Measurements from ENCODE around the gene HOXA1. TPM values are rescaled to one million over a fixed set of nuclear protein-coding genes. Genes with fewer than 3 reads are reported as not detected.

Gene HOXA1
- total RNA-seq, 1 donor from 2014 or later, result 3.5 TPM

GRCh38 chr7:27093184-27093895, 2.5 kb downstream of the HOXA1 start:
- no peak overlapping the region for H3K4me3 Mint-ChIP-seq (ENCODE audit: unreplicated experiment)
- H3K4me1 Mint-ChIP-seq (ENCODE audit: unreplicated experiment), result peaks cover 46% of the 10 kb centered on the region
- no peak overlapping the region for H3K27ac Mint-ChIP-seq (ENCODE audit: unreplicated experiment)
- H3K27me3 Mint-ChIP-seq (ENCODE audit: unreplicated experiment), result peaks cover 36% of the 10 kb centered on the region
- DNase-seq (ENCODE audit: low spot score), result no peak
- no peaks in the 10 kb centered on the region for H3K36me3 Mint-ChIP-seq (ENCODE audit: low read depth, unreplicated experiment)
- TF ChIP-seq, protein P1, sequence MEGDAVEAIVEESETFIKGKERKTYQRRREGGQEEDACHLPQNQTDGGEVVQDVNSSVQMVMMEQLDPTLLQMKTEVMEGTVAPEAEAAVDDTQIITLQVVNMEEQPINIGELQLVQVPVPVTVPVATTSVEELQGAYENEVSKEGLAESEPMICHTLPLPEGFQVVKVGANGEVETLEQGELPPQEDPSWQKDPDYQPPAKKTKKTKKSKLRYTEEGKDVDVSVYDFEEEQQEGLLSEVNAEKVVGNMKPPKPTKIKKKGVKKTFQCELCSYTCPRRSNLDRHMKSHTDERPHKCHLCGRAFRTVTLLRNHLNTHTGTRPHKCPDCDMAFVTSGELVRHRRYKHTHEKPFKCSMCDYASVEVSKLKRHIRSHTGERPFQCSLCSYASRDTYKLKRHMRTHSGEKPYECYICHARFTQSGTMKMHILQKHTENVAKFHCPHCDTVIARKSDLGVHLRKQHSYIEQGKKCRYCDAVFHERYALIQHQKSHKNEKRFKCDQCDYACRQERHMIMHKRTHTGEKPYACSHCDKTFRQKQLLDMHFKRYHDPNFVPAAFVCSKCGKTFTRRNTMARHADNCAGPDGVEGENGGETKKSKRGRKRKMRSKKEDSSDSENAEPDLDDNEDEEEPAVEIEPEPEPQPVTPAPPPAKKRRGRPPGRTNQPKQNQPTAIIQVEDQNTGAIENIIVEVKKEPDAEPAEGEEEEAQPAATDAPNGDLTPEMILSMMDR (IDR thresholded peaks at IDR 0.05; ENCODE audit: unreplicated experiment), result no peak
- no peaks in the 10 kb centered on the region for H3K9me3 Mint-ChIP-seq (ENCODE audit: unreplicated experiment)

DNA sequence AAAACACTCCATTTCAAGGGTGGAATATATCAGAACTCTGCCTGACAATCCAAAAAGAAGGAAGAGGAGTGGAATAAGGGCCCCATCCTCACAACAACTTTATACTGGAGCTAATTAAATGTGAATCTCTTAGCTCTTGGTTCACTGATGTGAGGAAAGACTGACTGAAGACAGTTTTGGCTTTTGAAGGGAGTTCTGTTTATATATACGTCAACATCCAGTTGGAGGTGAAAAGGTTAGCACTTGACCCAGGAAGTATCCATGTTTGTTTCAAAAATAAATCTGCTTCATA, 3.0 kb downstream of the HOXA1 start:
- TF ChIP-seq, protein P1 (IDR thresholded peaks at IDR 0.05; ENCODE audit: unreplicated experiment), result no peak
- Mint-ChIP-seq H3K4me1 (ENCODE audit: unreplicated experiment) (peaks cover 46% of the 10 kb centered on the region), H3K9me3 (ENCODE audit: unreplicated experiment) (no peaks in the 10 kb centered on the region), H3K36me3 (ENCODE audit: low read depth, unreplicated experiment) (no peaks in the 10 kb centered on the region), H3K27me3 (ENCODE audit: unreplicated experiment) (peaks cover 38% of the 10 kb centered on the region), H3K4me3 (ENCODE audit: unreplicated experiment) (no peak overlapping the region), H3K27ac (ENCODE audit: unreplicated experiment) (no peak overlapping the region)
- no peak for DNase-seq (ENCODE audit: low spot score)

GRCh38 chr7:27091941-27092818, 3.6 kb downstream of the HOXA1 start:
- Mint-ChIP-seq H3K4me1 (ENCODE audit: unreplicated experiment) (peaks cover 47% of the 10 kb centered on the region), H3K36me3 (ENCODE audit: low read depth, unreplicated experiment) (no peaks in the 10 kb centered on the region), H3K9me3 (ENCODE audit: unreplicated experiment) (no peaks in the 10 kb centered on the region), H3K4me3 (ENCODE audit: unreplicated experiment) (no peak overlapping the region), H3K27ac (ENCODE audit: unreplicated experiment) (no peak overlapping the region), H3K27me3 (ENCODE audit: unreplicated experiment) (peaks cover 34% of the 10 kb centered on the region)
- DNase-seq (ENCODE audit: low spot score), result no peak
- TF ChIP-seq, protein P1 (IDR thresholded peaks at IDR 0.05; ENCODE audit: unreplicated experiment), result no peak

DNA sequence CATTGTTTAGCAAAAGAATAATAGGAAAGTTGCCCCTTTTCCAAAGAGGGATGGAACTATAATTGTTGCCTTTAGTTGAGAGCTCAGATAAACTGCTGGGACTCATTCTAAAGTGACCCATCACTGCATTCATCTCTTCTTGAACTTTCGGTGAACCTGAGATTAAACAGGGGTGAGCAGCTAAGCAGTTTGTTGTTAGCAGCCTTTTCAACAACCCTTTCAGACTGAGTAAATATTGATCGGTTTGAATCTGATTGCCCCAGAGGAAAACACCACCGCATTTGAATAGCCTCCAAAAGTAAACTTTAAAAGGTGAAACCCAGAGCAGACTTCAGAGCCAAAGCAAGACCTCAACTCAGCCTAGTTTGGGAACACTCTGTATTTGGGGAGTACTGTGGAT, 4.7 kb downstream of the HOXA1 start:
- no peaks in the 10 kb centered on the region for H3K36me3 Mint-ChIP-seq (ENCODE audit: low read depth, unreplicated experiment)
- TF ChIP-seq, protein P1 (IDR thresholded peaks at IDR 0.05; ENCODE audit: unreplicated experiment), result no peak
- no peak overlapping the region for H3K4me3 Mint-ChIP-seq (ENCODE audit: unreplicated experiment)
- H3K27me3 Mint-ChIP-seq (ENCODE audit: unreplicated experiment), result peaks cover 33% of the 10 kb centered on the region
- peaks cover 46% of the 10 kb centered on the region for H3K4me1 Mint-ChIP-seq (ENCODE audit: unreplicated experiment)
- H3K9me3 Mint-ChIP-seq (ENCODE audit: unreplicated experiment), result no peaks in the 10 kb centered on the region
- no peak for DNase-seq (ENCODE audit: low spot score)
- no peak overlapping the region for H3K27ac Mint-ChIP-seq (ENCODE audit: unreplicated experiment)
